Hepatocyte (in vitro differentiated cells): ENCODE measurements around the gene RAP1GAP2. TPM values are rescaled to one million over a fixed set of nuclear protein-coding genes. Genes with fewer than 3 reads are reported as not detected.

Experiments used
- DNase-seq: peaks from one replicate; pipeline ENCODE4 v3.0.0-alpha.2; 2016; ENCODE audit warnings: low spot score
- H2AFZ ChIP-seq: fragments of 200-600 bp; sonication (generic); 2 replicates; pipeline ENCODE4 v1.6.0; 2016; ENCODE audit warnings: antibody characterized with exemption, mild to moderate bottlenecking
- H3K27ac ChIP-seq: fragments of 200-600 bp; sonication (generic); 2 replicates; pipeline ENCODE4 v1.5.1; 2016; ENCODE audit warnings: mild to moderate bottlenecking
- H3K27me3 ChIP-seq: fragments of 200-600 bp; sonication (generic); 2 replicates; pipeline ENCODE4 v1.6.1; 2016
- H3K36me3 ChIP-seq: fragments of 200-600 bp; sonication (generic); replicated peaks from 2 replicates; pipeline ENCODE4 v1.5.1; 2016; ENCODE audit warnings: low read depth; ENCODE audit not compliant: insufficient read depth
- H3K4me1 ChIP-seq: fragments of 200-600 bp; sonication (generic); 2 replicates; pipeline ENCODE4 v1.5.1; 2016; ENCODE audit warnings: mild to moderate bottlenecking, moderate library complexity; ENCODE audit not compliant: insufficient read depth
- H3K4me2 ChIP-seq: fragments of 200-600 bp; sonication (generic); 2 replicates; pipeline ENCODE4 v1.6.0; 2016
- H3K4me3 ChIP-seq: fragments of 200-600 bp; sonication (generic); 2 replicates; pipeline ENCODE4 v1.5.1; 2016; ENCODE audit warnings: mild to moderate bottlenecking
- H3K79me2 ChIP-seq: fragments of 200-600 bp; sonication (generic); 2 replicates; pipeline ENCODE4 v1.6.0; 2017; ENCODE audit warnings: mild to moderate bottlenecking
- H3K9me2 ChIP-seq: fragments of 200-600 bp; sonication (generic); replicated peaks from 2 replicates; pipeline ENCODE4 v1.6.0; 2017; ENCODE audit warnings: mild to moderate bottlenecking; ENCODE audit not compliant: insufficient read depth
- H3K9me3 ChIP-seq: fragments of 200-600 bp; sonication (generic); 2 replicates; pipeline ENCODE4 v1.5.1; 2016; ENCODE audit warnings: low read depth, mild to moderate bottlenecking
- H4K20me1 ChIP-seq: fragments of 200-600 bp; sonication (generic); 2 replicates; pipeline ENCODE4 v1.6.0; 2016; ENCODE audit warnings: mild to moderate bottlenecking; ENCODE audit not compliant: insufficient read depth, poor library complexity, severe bottlenecking
- CTCF ChIP-seq: fragments of 200-600 bp; sonication (generic); IDR thresholded peaks from 2 replicates; pipeline ENCODE4 v1.5.1; 2016; ENCODE audit warnings: antibody characterized with exemption, mild to moderate bottlenecking; ENCODE audit not compliant: poor library complexity
- EZH2 ChIP-seq: fragments of 200-600 bp; sonication (generic); IDR thresholded peaks from 2 replicates; pipeline ENCODE4 v1.6.1; 2016; ENCODE audit warnings: antibody characterized with exemption, mild to moderate bottlenecking, borderline replicate concordance
- EZH2phosphoT487 ChIP-seq: fragments of 200-600 bp; sonication (generic); IDR thresholded peaks from one replicate; pipeline ENCODE4 v1.6.1; 2018; ENCODE audit warnings: antibody characterized with exemption, mild to moderate bottlenecking, low read depth, moderate library complexity; ENCODE audit not compliant: unreplicated experiment, severe bottlenecking
- WGBS: methylation state at CpG from one replicate; pipeline ENCODE4 v1.1.6; 2016; ENCODE audit warnings: low lambda C conversion rate; ENCODE audit errors: missing lambda C conversion rate; 5-methylcytosine and 5-hydroxymethylcytosine counted together
- polyA plus RNA-seq: library from polyadenylated mRNA; unstranded; fragments of >200 nt; fragmentation: Nextera tagmentation; extraction: Ambion mirVana; gene quantifications from 2 replicates; pipeline ENCODE4 v1.2.1, GENCODE V29; 2016
- total RNA-seq: library from RNA; depleted of rRNA; stranded (reverse); fragments of >200 nt; gene quantifications from 2 replicates; pipeline ENCODE4 v1.2.3, GENCODE V29; 2014

The RAP1GAP2 gene
- total and polyA plus RNA-seq, 2 experiments from 2014 or later = 3.0 to 10.0 TPM

- DNase-seq = no peak
- WGBS = 94% methylated on average over 14 of the region's 21 CpGs
- no peak overlapping the region for H3K4me2 ChIP-seq
- H3K27ac ChIP-seq = no peak overlapping the region
- no peaks in the 10 kb centered on the region for H3K27me3 ChIP-seq
- no peak overlapping the region for H3K4me3 ChIP-seq
- TF ChIP-seq EZH2 = no peak
- no peak for TF ChIP-seq CTCF
- TF ChIP-seq EZH2phosphoT487 = no peak
- H2AFZ ChIP-seq = no peak overlapping the region
- no peaks in the 10 kb centered on the region for H3K36me3 ChIP-seq
- H3K9me3 ChIP-seq = no peaks in the 10 kb centered on the region
- H4K20me1 ChIP-seq = no peaks in the 10 kb centered on the region
- H3K4me1 ChIP-seq = peaks cover 39% of the 10 kb centered on the region
- H3K79me2 ChIP-seq = no peaks in the 10 kb centered on the region
- H3K9me2 ChIP-seq = no peaks in the 10 kb centered on the region
Measured at GRCh38 chr17:2963332-2964027, 167.2 kb downstream of the RAP1GAP2 start.

- no peak overlapping the region for H3K4me2 ChIP-seq
- no peaks in the 10 kb centered on the region for H3K9me2 ChIP-seq
- TF ChIP-seq EZH2 = no peak
- TF ChIP-seq CTCF = no peak
- no peak for TF ChIP-seq EZH2phosphoT487
- H3K79me2 ChIP-seq = no peaks in the 10 kb centered on the region
- H4K20me1 ChIP-seq = no peaks in the 10 kb centered on the region
- H3K27ac ChIP-seq = no peak overlapping the region
- no peaks in the 10 kb centered on the region for H3K36me3 ChIP-seq
- no peak overlapping the region for H3K4me3 ChIP-seq
- H3K9me3 ChIP-seq = no peaks in the 10 kb centered on the region
- H2AFZ ChIP-seq = no peak overlapping the region
- DNase-seq = no peak
- no peaks in the 10 kb centered on the region for H3K27me3 ChIP-seq
- peaks cover 39% of the 10 kb centered on the region for H3K4me1 ChIP-seq
- 88% methylated on average over 1 of the region's 6 CpGs for WGBS
Measured at GRCh38 chr17:2964028-2964356, 167.8 kb downstream of the RAP1GAP2 start.

- Histone ChIP-seq H3K9me2 (no peaks in the 10 kb centered on the region), H3K4me2 (no peak overlapping the region), H3K79me2 (no peaks in the 10 kb centered on the region), H3K27me3 (no peaks in the 10 kb centered on the region), H2AFZ (no peak overlapping the region), H3K36me3 (no peaks in the 10 kb centered on the region), H3K9me3 (no peaks in the 10 kb centered on the region), H3K4me3 (no peak overlapping the region), H3K27ac (no peak overlapping the region), H3K4me1 (peaks cover 37% of the 10 kb centered on the region), H4K20me1 (no peaks in the 10 kb centered on the region)
- no peak for DNase-seq
- 73% methylated on average over 9 of the region's 10 CpGs for WGBS
- TF ChIP-seq CTCF (no peak), EZH2 (no peak), EZH2phosphoT487 (no peak)
Measured at GRCh38 chr17:2964370-2964769, 168.1 kb downstream of the RAP1GAP2 start.

GRCh38 chr17:2964831-2965230 lies 168.6 kb downstream of the RAP1GAP2 start:
- Histone ChIP-seq H3K36me3 (no peaks in the 10 kb centered on the region), H3K4me1 (peaks cover 32% of the 10 kb centered on the region), H3K9me2 (no peaks in the 10 kb centered on the region), H3K4me2 (no peak overlapping the region), H3K9me3 (no peaks in the 10 kb centered on the region), H3K27ac (peak overlapping the region; percentile 44), H2AFZ (no peak overlapping the region), H3K4me3 (no peak overlapping the region), H3K79me2 (no peaks in the 10 kb centered on the region), H4K20me1 (no peaks in the 10 kb centered on the region), H3K27me3 (no peaks in the 10 kb centered on the region)
- 89% methylated on average over 11 of the region's 11 CpGs for WGBS
- no peak for TF ChIP-seq EZH2phosphoT487
- no peak for TF ChIP-seq EZH2
- TF ChIP-seq CTCF = no peak
- DNase-seq = no peak
